GM21619 (cell line): ENCODE measurements around the gene FGD4.
A peak's percentile ranks its signal among the peaks of the same experiment; 100 is the strongest.
"Not testable (repeated sequence)": the region's sequence is repeated elsewhere in the genome, so short reads cannot be mapped to it uniquely, and the experiment has no call there.

Experiments used
- ATAC-seq: cut with Tn5 transposase; IDR thresholded peaks from one replicate; pipeline ENCODE4 v1.9.1; 2021; ENCODE audit not compliant: unreplicated experiment

Gene FGD4

GRCh38 chr12:32516230-32516629 lies 116.9 kb downstream of the FGD4 start:
- no peak for ATAC-seq

GRCh38 chr12:32517966-32518365 lies 118.6 kb downstream of the FGD4 start:
- ATAC-seq = no peak

GRCh38 chr12:32519047-32519446 lies 119.7 kb downstream of the FGD4 start:
- no peak for ATAC-seq

- ATAC-seq = peak; percentile 78
These were observed 123.2 kb downstream of the FGD4 start for GRCh38 chr12:32522331-32523221.

- ATAC-seq = not testable (repeated sequence)
These were observed 126.4 kb downstream of the FGD4 start for GRCh38 chr12:32525802-32526201.

GRCh38 chr12:32526343-32526742 lies 127.0 kb downstream of the FGD4 start:
- not testable (repeated sequence) for ATAC-seq

GRCh38 chr12:32532422-32532821 lies 133.1 kb downstream of the FGD4 start:
- ATAC-seq = no peak

- no peak for ATAC-seq
These were observed 133.6 kb downstream of the FGD4 start for GRCh38 chr12:32532951-32533350.

- ATAC-seq = not testable (repeated sequence)
These were observed 134.1 kb downstream of the FGD4 start for GRCh38 chr12:32533506-32533905.

GRCh38 chr12:32533971-32534590 lies 134.7 kb downstream of the FGD4 start:
- ATAC-seq = peak; percentile 64

GRCh38 chr12:32534698-32535097 lies 135.3 kb downstream of the FGD4 start:
- ATAC-seq = no peak

- ATAC-seq = no peak
These were observed 136.1 kb downstream of the FGD4 start for GRCh38 chr12:32535288-32535999.

- no peak for ATAC-seq
These were observed 136.6 kb downstream of the FGD4 start for GRCh38 chr12:32536000-32536345.

GRCh38 chr12:32541754-32542374 lies 142.5 kb downstream of the FGD4 start:
- ATAC-seq = no peak

GRCh38 chr12:32542428-32543229 lies 143.3 kb downstream of the FGD4 start:
- no peak for ATAC-seq

- ATAC-seq = no peak
These were observed 145.5 kb downstream of the FGD4 start for GRCh38 chr12:32544893-32545292.

GRCh38 chr12:32545413-32545980 lies 146.1 kb downstream of the FGD4 start:
- no peak for ATAC-seq

GRCh38 chr12:32546272-32546671 lies 146.9 kb downstream of the FGD4 start:
- no peak for ATAC-seq

GRCh38 chr12:32548691-32549281 lies 149.4 kb downstream of the FGD4 start:
- no peak for ATAC-seq

- ATAC-seq = no peak
These were observed 150.3 kb downstream of the FGD4 start for GRCh38 chr12:32549675-32550079.
